ENCODE data around the gene FGF13.

Gene FGF13

DNA sequence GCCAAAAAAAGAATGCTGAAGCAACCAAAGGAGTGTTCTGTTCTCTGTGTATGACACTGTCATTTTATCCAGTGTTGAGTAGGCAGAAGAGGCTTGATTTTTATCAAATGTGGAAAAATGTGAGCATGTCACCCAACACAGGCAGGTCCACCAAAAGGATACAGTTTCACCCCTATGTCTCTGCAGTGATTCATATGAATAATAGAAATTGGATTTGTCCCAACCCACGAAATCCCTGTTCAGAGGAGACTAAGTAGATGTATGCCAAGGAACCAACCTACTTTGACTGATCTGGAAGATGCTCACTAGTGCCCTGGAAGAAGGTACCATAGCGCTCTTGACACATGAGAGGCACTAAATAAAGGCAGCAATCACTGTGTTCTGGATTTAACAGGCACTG lies 72.5 kb downstream of the FGF13 start:
- no peak for TF ChIP-seq EZH2 (IDR thresholded peaks at IDR 0.05; ENCODE audit: borderline replicate concordance, low read length)
- TF ChIP-seq, protein P1, sequence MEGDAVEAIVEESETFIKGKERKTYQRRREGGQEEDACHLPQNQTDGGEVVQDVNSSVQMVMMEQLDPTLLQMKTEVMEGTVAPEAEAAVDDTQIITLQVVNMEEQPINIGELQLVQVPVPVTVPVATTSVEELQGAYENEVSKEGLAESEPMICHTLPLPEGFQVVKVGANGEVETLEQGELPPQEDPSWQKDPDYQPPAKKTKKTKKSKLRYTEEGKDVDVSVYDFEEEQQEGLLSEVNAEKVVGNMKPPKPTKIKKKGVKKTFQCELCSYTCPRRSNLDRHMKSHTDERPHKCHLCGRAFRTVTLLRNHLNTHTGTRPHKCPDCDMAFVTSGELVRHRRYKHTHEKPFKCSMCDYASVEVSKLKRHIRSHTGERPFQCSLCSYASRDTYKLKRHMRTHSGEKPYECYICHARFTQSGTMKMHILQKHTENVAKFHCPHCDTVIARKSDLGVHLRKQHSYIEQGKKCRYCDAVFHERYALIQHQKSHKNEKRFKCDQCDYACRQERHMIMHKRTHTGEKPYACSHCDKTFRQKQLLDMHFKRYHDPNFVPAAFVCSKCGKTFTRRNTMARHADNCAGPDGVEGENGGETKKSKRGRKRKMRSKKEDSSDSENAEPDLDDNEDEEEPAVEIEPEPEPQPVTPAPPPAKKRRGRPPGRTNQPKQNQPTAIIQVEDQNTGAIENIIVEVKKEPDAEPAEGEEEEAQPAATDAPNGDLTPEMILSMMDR (IDR thresholded peaks at IDR 0.05; ENCODE audit: low read length), result no peak
- no peaks in the 10 kb centered on the region for H4K20me1 ChIP-seq (ENCODE audit: insufficient read depth, low read length)

More for the DNA sequence above, 72.5 kb downstream of the FGF13 start:
- no peaks in the 10 kb centered on the region for H3K36me3 ChIP-seq (ENCODE audit: insufficient read depth, low read length)
- H3K27me3 ChIP-seq (ENCODE audit: insufficient read depth, low read length), result no peaks in the 10 kb centered on the region
- H3K9ac ChIP-seq (ENCODE audit: low read length), result no peak overlapping the region
- no peaks in the 10 kb centered on the region for H3F3A ChIP-seq (ENCODE audit: insufficient read depth, low read length)
- H3K79me2 ChIP-seq (ENCODE audit: insufficient read depth, low read length), result no peaks in the 10 kb centered on the region
- no peak overlapping the region for H3K4me2 ChIP-seq (ENCODE audit: low read length)
- H3K4me3 ChIP-seq (ENCODE audit: low read depth, low read length, poor library complexity, severe bottlenecking), result no peak overlapping the region
- no peaks in the 10 kb centered on the region for H3K9me2 ChIP-seq (ENCODE audit: low read depth, low read length)
- H2AFZ ChIP-seq (ENCODE audit: low read length), result no peak overlapping the region
- no peaks in the 10 kb centered on the region for H3K4me1 ChIP-seq (ENCODE audit: insufficient read depth, low read length, severe bottlenecking)
- no peaks in the 10 kb centered on the region for H3K9me3 ChIP-seq (ENCODE audit: low read length)
- H3K27ac ChIP-seq (ENCODE audit: low read depth, low read length, poor library complexity, severe bottlenecking), result no peak overlapping the region

Measured in OCI-LY1 (cell line).